ENCODE data around the gene SBK3.
"Not testable (repeated sequence)": the region's sequence is repeated elsewhere in the genome, so short reads cannot be mapped to it uniquely, and the experiment has no call there.

The SBK3 gene

GRCh38 chr19:55573929-55574328 is 28.6 kb upstream of the SBK3 start:
- not testable (repeated sequence) for DNase-seq

DNA sequence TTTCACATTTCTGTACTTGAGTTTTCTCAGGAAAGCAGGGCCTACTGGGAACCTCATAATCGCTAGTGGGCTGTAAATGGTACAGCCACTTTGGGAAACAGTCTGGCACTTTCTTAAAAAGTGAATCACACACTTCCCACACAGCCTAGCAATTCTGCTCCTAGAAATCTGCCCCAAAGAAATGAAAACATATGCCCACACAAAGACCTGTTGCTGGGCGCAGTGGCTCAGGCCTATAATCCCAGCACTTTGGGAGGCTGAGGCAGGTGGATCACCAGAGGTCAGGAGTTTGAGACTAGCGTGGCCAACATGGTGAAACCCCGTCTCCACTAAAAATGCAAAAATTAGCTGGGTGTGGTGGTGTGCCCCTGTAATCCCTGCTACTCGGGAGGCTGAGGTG is 24.1 kb upstream of the SBK3 start:
- DNase-seq, result not testable (repeated sequence)

- DNase-seq, result no peak
Measured at GRCh38 chr19:55567708-55568328, 22.5 kb upstream of the SBK3 start.

- no peak for DNase-seq
Measured at GRCh38 chr19:55566823-55567222, 21.5 kb upstream of the SBK3 start.

- DNase-seq, result peak; percentile 23
Measured at GRCh38 chr19:55563261-55563690, 17.9 kb upstream of the SBK3 start.

GRCh38 chr19:55559684-55560083 is 14.3 kb upstream of the SBK3 start:
- DNase-seq, result no peak

DNA sequence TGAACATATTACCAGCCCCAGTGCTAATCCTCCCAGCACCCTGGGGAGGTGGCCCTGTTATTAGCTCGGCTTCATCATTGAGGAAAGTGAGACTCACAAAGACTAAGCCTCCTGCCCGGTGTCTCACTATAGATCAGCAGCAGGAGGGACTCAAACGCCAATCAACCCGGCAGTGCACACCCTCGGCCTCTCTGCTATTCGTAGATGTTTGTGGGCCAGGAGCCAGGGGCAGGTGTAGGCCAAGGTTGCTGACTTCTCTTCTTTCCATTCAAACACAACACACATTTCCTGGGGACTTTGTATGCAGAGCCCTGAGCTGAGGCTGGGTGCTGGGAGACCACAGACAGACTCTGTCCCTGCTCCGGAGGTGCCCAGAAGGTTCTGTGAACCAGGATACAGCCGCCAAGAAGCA is 9.4 kb upstream of the SBK3 start:
- peak; percentile 36 for DNase-seq

DNA sequence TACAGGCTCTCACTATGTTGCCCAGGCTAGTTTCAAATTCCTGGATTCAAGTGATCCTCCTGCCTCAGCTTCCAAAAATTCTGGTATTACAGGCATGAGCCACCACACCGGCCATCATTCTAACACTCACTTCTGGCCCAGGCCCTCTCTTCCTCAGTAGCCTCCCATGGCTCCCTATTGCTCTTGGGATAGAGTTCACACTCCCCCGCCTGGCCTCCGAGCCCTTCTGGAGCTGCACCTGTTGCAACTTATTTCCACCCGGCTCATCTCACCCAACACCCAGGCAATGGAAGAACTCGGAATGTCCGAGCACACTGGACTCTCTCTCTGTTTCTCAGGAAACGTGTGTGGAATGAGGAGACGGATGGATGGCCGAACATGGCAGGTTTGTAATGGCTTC is 9.0 kb upstream of the SBK3 start:
- DNase-seq, result no peak

- no peak for DNase-seq
Measured at GRCh38 chr19:55553217-55554182, 8.2 kb upstream of the SBK3 start.

GRCh38 chr19:55552620-55553019 is 7.3 kb upstream of the SBK3 start:
- DNase-seq, result no peak

- no peak for DNase-seq
Measured at GRCh38 chr19:55552206-55552605, 6.9 kb upstream of the SBK3 start.

GRCh38 chr19:55550321-55550650 is 4.9 kb upstream of the SBK3 start:
- DNase-seq, result no peak

DNA sequence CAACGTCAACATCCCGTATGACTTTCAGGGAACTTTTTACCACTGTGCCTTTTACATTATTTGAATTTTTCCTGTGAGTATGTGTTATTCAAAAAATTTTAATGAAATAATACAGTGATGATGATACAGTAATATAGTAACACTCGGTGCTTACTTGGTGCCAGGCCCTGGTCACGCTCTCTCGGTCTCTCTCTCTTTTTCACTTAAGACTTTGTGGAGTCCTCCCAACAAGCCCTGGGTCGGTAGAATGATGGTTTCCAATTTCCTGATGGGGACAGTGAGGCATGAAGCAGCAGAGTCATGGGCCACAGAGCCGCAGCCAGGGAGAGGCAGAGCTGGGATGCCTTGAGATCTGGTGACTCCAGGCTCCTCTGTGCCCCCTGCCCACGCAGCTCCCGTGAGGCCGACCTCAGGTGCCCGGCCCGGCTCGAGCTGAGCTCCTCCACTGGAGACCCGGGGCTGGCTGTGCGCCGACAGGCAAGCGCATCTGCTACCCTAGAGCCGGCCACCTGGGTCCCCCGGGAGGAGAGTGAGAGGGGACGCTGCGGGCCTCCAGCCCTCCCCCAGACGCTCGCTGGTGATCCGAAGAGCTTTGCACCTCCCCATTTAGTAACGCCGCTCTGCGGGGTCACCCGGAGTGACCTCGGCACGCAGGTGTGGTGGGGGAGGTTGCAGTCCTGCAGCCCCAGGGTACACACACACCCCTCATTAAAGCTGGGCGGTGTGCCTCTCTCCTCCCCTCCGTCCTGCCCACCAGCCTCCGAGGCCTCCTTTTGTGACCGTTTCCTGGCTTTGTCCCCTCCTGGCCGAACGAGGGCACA is 4.4 kb upstream of the SBK3 start:
- no peak for DNase-seq

- DNase-seq, result peak; percentile 5
Measured at GRCh38 chr19:55546822-55547614, 1.7 kb upstream of the SBK3 start.

GRCh38 chr19:55546011-55546410 is 668 bp upstream of the SBK3 start:
- no peak for DNase-seq

- DNase-seq, result no peak
Measured at GRCh38 chr19:55544776-55545439, 435 bp downstream of the SBK3 start.

DNA sequence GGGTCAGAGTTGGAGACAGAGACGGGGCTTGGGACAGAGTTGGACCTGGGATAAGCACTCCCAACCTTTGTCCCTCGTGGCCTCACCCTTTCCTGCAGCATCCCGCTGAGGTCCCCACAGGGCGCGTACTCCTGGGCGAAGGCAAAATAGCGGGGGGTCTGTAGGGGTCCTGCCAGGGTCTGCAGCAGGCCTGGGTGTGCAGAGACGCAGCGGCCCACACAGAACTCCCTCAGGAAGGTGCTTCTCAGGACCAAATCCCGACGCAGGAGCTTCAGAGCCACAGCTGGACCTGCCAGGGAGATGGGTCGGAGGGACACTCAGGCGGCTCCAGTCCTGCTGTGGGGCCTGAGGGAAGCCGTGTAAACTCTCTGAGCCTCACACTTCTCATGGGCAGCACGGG is 1.3 kb downstream of the SBK3 start:
- DNase-seq, result no peak

DNA sequence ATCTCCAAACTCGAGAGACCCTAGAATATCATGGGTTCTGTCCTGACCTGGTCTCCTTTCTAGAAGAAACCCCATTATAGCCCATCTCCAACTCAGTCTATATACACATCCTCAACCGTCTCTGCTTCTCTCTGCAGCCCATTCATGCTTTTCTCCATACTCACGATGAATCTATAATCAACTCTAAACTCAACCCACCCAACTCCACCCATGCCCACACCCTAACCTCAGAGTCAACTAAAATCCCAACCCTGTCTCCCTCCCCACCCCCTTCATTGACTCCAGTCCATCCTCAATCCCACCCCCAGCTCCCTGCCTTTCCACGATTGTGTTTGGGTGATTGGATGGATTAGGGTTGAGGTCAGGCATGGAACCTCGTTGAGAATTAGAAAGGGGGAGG is 1.8 kb downstream of the SBK3 start:
- no peak for DNase-seq

DNA sequence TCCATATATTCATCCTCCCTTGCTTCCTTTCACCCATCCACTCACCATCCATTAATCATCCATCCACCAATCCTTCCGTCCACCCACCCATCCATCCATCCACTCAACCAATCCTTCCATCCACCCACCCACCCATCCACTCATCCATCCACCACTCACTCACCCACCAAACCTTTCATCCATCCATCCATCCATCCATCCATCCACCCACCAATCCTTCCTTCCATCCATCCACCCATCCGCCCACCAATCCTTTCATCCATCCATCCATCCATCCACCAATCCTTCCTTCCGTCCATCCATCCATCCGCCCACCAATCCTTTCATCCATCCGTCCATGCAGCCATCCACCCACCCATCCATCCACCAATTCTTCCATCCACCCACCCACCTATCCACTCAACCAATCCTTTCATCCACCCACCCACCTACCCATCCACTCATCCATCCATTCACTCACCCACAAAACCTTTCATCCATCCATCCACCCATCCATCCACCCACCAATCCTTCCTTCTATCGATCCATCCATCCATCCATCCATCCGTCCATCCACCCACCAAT is 3.0 kb downstream of the SBK3 start:
- DNase-seq, result no peak

- no peak for DNase-seq
Measured at GRCh38 chr19:55541091-55541490, 4.3 kb downstream of the SBK3 start.

DNA sequence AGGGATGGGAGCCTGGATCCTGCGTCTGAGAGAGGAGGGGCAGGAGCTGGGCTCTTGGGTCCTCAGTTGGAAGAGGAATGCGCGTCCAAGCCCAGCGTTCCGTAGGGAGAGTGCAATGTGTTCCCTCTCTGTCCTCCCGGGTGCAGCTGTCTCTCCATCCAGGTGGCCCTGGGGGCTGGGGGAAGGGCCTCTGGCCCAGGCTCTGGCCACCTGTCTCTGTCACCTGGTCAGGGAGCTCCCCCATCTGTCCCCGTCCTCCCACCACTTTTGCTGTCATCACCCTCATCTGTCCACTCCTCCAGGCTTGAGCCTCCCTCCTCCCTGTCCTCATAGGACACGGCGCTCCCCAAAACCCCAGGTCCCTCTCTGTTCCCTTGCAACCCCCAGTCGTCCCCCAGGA is 4.7 kb downstream of the SBK3 start:
- DNase-seq, result no peak
